Measurements from ENCODE around the gene ASIC2. TPM values are rescaled to one million over a fixed set of nuclear protein-coding genes. Genes with fewer than 3 reads are reported as not detected.

Gene ASIC2
- total and polyA plus RNA-seq, 2 experiments from 2014 or later: 0.52 to 2.8 TPM

- no peak overlapping the region for H3K27ac ChIP-seq (ENCODE audit: low read depth)
- H4K20me1 ChIP-seq (replicated peaks; ENCODE audit: insufficient read depth): no peaks in the 10 kb centered on the region
- H3K9me3 Mint-ChIP-seq: no peaks in the 10 kb centered on the region
- H3K4me2 ChIP-seq: no peak overlapping the region
- no peak overlapping the region for H2AFZ ChIP-seq
- no peaks in the 10 kb centered on the region for H3F3A ChIP-seq (replicated peaks; ENCODE audit: low read depth)
- TF ChIP-seq CTCF (conservative IDR thresholded peaks at IDR 0.05; ENCODE audit: low read depth in 2 of 2): no peak
- ATAC-seq (no peak), DNase-seq (ENCODE audit: low spot score) (no peak)
- H3K4me1 Mint-ChIP-seq: no peaks in the 10 kb centered on the region
- no peaks in the 10 kb centered on the region for H3K36me3 ChIP-seq (ENCODE audit: insufficient read depth)
- H3K27me3 Mint-ChIP-seq (ENCODE audit: insufficient read depth, low read depth, poor library complexity): peaks cover 2% of the 10 kb centered on the region
- H3K4me3 ChIP-seq: no peak overlapping the region
- H3K36me3 Mint-ChIP-seq (ENCODE audit: low read depth): no peaks in the 10 kb centered on the region; the same call in 2 of the 3 replicates
- H3K4me1 ChIP-seq (ENCODE audit: insufficient read depth): no peaks in the 10 kb centered on the region
- H3K27ac Mint-ChIP-seq: no peak overlapping the region
- 0 out of 2 replicates have a peak, but pooled peaks cover 5% of the 10 kb centered on the region for H3K9me2 ChIP-seq (ENCODE audit: insufficient read depth)
- H3K27me3 ChIP-seq (ENCODE audit: insufficient read depth): no peaks in the 10 kb centered on the region
- no peaks in the 10 kb centered on the region for H3K79me2 ChIP-seq (replicated peaks; ENCODE audit: insufficient read depth)
- no peak overlapping the region for H3K4me3 Mint-ChIP-seq
Measured at GRCh38 chr17:33040461-33040860, 252.6 kb downstream of the ASIC2 start.

DNA sequence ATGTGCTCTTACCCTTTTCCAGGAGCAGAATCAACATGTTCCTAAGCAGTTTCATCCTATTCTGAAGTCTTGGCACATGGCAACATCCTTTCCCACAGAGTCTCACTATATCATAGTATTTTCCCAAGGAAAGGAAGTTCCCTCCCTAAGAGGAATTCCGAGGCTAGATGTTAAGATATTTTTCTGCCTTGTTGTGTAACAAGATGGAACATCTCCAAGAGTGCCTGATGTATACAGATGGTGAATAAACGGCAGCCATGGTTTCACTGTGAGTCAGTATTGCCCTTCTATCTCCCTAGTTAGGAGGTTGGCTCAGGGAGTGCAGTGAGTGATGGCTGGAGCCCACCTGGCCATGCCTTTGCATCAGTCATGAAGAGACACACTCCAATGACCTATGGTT, 253.2 kb downstream of the ASIC2 start:
- no peaks in the 10 kb centered on the region for H3K79me2 ChIP-seq (replicated peaks; ENCODE audit: insufficient read depth)
- H3K27ac ChIP-seq (ENCODE audit: low read depth): no peak overlapping the region
- ATAC-seq (no peak), DNase-seq (ENCODE audit: low spot score) (no peak)
- H3K27me3 ChIP-seq (ENCODE audit: insufficient read depth): no peaks in the 10 kb centered on the region
- Mint-ChIP-seq H3K4me1 (no peaks in the 10 kb centered on the region), H3K27me3 (ENCODE audit: insufficient read depth, low read depth, poor library complexity) (peaks cover 2% of the 10 kb centered on the region), H3K9me3 (peaks cover 4% of the 10 kb centered on the region; the same call in 1 of the 3 replicates), H3K36me3 (ENCODE audit: low read depth) (no peaks in the 10 kb centered on the region; the same call in 2 of the 3 replicates), H3K27ac (no peak overlapping the region), H3K4me3 (no peak overlapping the region)
- no peak overlapping the region for H2AFZ ChIP-seq
- no peaks in the 10 kb centered on the region for H4K20me1 ChIP-seq (replicated peaks; ENCODE audit: insufficient read depth)
- H3F3A ChIP-seq (replicated peaks; ENCODE audit: low read depth): no peaks in the 10 kb centered on the region
- no peaks in the 10 kb centered on the region for H3K4me1 ChIP-seq (ENCODE audit: insufficient read depth)
- no peaks in the 10 kb centered on the region for H3K36me3 ChIP-seq (ENCODE audit: insufficient read depth)
- H3K4me2 ChIP-seq: no peak overlapping the region
- H3K9me2 ChIP-seq (ENCODE audit: insufficient read depth): 0 out of 2 replicates have a peak, but pooled peaks cover 5% of the 10 kb centered on the region
- no peak overlapping the region for H3K4me3 ChIP-seq
- no peak for TF ChIP-seq JUNB (IDR thresholded peaks at IDR 0.05; ENCODE audit: unreplicated experiment)
- no peak for TF ChIP-seq CTCF (conservative IDR thresholded peaks at IDR 0.05; ENCODE audit: low read depth in 2 of 2)
- no peak for TF ChIP-seq EZH2 (IDR thresholded peaks at IDR 0.05; ENCODE audit: low read depth, unreplicated experiment)
- no peak for TF ChIP-seq STAT1 (IDR thresholded peaks at IDR 0.05; ENCODE audit: unreplicated experiment)
- TF ChIP-seq, protein P1, sequence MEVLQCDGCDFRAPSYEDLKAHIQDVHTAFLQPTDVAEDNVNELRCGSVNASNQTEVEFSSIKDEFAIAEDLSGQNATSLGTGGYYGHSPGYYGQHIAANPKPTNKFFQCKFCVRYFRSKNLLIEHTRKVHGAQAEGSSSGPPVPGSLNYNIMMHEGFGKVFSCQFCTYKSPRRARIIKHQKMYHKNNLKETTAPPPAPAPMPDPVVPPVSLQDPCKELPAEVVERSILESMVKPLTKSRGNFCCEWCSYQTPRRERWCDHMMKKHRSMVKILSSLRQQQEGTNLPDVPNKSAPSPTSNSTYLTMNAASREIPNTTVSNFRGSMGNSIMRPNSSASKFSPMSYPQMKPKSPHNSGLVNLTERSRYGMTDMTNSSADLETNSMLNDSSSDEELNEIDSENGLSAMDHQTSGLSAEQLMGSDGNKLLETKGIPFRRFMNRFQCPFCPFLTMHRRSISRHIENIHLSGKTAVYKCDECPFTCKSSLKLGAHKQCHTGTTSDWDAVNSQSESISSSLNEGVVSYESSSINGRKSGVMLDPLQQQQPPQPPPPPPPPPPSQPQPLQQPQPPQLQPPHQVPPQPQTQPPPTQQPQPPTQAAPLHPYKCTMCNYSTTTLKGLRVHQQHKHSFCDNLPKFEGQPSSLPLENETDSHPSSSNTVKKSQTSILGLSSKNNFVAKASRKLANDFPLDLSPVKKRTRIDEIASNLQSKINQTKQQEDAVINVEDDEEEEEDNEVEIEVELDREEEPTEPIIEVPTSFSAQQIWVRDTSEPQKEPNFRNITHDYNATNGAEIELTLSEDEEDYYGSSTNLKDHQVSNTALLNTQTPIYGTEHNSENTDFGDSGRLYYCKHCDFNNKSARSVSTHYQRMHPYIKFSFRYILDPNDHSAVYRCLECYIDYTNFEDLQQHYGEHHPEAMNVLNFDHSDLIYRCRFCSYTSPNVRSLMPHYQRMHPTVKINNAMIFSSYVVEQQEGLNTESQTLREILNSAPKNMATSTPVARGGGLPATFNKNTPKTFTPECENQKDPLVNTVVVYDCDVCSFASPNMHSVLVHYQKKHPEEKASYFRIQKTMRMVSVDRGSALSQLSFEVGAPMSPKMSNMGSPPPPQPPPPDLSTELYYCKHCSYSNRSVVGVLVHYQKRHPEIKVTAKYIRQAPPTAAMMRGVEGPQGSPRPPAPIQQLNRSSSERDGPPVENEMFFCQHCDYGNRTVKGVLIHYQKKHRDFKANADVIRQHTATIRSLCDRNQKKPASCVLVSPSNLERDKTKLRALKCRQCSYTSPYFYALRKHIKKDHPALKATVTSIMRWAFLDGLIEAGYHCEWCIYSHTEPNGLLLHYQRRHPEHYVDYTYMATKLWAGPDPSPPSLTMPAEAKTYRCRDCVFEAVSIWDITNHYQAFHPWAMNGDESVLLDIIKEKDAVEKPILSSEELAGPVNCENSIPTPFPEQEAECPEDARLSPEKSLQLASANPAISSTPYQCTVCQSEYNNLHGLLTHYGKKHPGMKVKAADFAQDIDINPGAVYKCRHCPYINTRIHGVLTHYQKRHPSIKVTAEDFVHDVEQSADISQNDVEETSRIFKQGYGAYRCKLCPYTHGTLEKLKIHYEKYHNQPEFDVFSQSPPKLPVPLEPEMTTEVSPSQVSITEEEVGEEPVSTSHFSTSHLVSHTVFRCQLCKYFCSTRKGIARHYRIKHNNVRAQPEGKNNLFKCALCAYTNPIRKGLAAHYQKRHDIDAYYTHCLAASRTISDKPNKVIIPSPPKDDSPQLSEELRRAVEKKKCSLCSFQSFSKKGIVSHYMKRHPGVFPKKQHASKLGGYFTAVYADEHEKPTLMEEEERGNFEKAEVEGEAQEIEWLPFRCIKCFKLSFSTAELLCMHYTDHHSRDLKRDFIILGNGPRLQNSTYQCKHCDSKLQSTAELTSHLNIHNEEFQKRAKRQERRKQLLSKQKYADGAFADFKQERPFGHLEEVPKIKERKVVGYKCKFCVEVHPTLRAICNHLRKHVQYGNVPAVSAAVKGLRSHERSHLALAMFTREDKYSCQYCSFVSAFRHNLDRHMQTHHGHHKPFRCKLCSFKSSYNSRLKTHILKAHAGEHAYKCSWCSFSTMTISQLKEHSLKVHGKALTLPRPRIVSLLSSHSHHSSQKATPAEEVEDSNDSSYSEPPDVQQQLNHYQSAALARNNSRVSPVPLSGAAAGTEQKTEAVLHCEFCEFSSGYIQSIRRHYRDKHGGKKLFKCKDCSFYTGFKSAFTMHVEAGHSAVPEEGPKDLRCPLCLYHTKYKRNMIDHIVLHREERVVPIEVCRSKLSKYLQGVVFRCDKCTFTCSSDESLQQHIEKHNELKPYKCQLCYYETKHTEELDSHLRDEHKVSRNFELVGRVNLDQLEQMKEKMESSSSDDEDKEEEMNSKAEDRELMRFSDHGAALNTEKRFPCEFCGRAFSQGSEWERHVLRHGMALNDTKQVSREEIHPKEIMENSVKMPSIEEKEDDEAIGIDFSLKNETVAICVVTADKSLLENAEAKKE (CRISPR knock-in tag; IDR thresholded peaks at IDR 0.05): no peak
- TF ChIP-seq ZNF331 (CRISPR knock-in tag; IDR thresholded peaks at IDR 0.05; ENCODE audit: low read depth): no peak
- TF ChIP-seq NANOG (IDR thresholded peaks at IDR 0.05; ENCODE audit: borderline replicate concordance): no peak
- no peak for TF ChIP-seq ZNF114 (CRISPR knock-in tag; IDR thresholded peaks at IDR 0.05)
- no peak for TF ChIP-seq EZH2phosphoT487 (IDR thresholded peaks at IDR 0.05; ENCODE audit: unreplicated experiment)
- no peak for TF ChIP-seq ETS1 (IDR thresholded peaks at IDR 0.05)
